ENCODE measurements around the gene SGF29.

- TF ChIP-seq EZH2 (optimal IDR thresholded peaks at IDR 0.05; ENCODE audit: low read depth, low read length) (no peak), CTCF (IDR thresholded peaks at IDR 0.05; ENCODE audit: low read length) (no peak)
These were observed 50.5 kb downstream of the SGF29 start for GRCh38 chr16:28604186-28604565.
